ENCODE data around the gene SERPINF2. TPM values are rescaled to one million over a fixed set of nuclear protein-coding genes. Genes with fewer than 3 reads are reported as not detected.

SERPINF2 gene
- total RNA-seq, 2 donors from 2014 or later = 40.7 to 41.7 TPM

GRCh38 chr17:1800712-1801111 lies 58.0 kb downstream of the SERPINF2 start:
- no peak for DNase-seq (ENCODE audit: low spot score)
- intact Hi-C loops (cut with DNase I) = no loop called here

- intact Hi-C loops (cut with DNase I) = no loop called here
- DNase-seq (ENCODE audit: low spot score) = no peak
Observed at GRCh38 chr17:1802429-1802828, 59.8 kb downstream of the SERPINF2 start.

- intact Hi-C loops (cut with DNase I) = no loop called here
- no peak for DNase-seq (ENCODE audit: low spot score)
Observed at GRCh38 chr17:1803280-1803679, 60.6 kb downstream of the SERPINF2 start.

Other genes with a start within 250 kb of the SERPINF2 start
- gene INPP5K, start 226.3 kb upstream of the SERPINF2 start, total RNA-seq = 10 to 100 TPM; 23.5 to 25.2 TPM
- 10 to 100 TPM; 68.4 to 90.3 TPM for gene PITPNA, start 180.1 kb upstream of the SERPINF2 start, total RNA-seq
- gene SLC43A2, start 114.0 kb upstream of the SERPINF2 start, total RNA-seq = 10 to 100 TPM in 1 of 2 donors, 1 to 10 TPM in 1; 9.5 to 16.9 TPM
- gene SCARF1, start 97.1 kb upstream of the SERPINF2 start, total RNA-seq = 10 to 100 TPM; 13.0 to 13.9 TPM
- 10 to 100 TPM; 10.3 to 13.0 TPM for gene RILP, start 93.0 kb upstream of the SERPINF2 start, total RNA-seq
- gene PRPF8, start 58.0 kb upstream of the SERPINF2 start, total RNA-seq = 100 to 1,000 TPM; 173 to 190 TPM
- 1 to 10 TPM; 7.6 to 8.2 TPM for gene TLCD2, start 32.5 kb upstream of the SERPINF2 start, total RNA-seq
- gene WDR81, start 18.2 kb upstream of the SERPINF2 start, total RNA-seq = 10 to 100 TPM; 26.3 to 30.8 TPM
- 1,000 to 10,000 TPM in 1 of 2 donors, 100 to 1,000 TPM in 1; 710 to 1,223 TPM for gene SERPINF1, start 19.2 kb downstream of the SERPINF2 start, total RNA-seq
- gene SMYD4, start 87.0 kb downstream of the SERPINF2 start, total RNA-seq = 10 to 100 TPM; 16.8 to 19.7 TPM
- gene RPA1, start 87.1 kb downstream of the SERPINF2 start, total RNA-seq = 10 to 100 TPM; 77.3 to 86.2 TPM